A673 (cell line): Measurements from ENCODE around the gene CYB5RL. TPM values are rescaled to one million over a fixed set of nuclear protein-coding genes. Genes with fewer than 3 reads are reported as not detected.
"Not testable (repeated sequence)": the region's sequence is repeated elsewhere in the genome, so short reads cannot be mapped to it uniquely, and the experiment has no call there.

Source experiments
- BruUV-seq: library from RNA; stranded (reverse); fragments of 400-500 nt; replicated peaks from 2 replicates; lab custom pipeline; 2021; lab: Mats Ljungman, UMichigan
- CTCF ChIA-PET: fragments of 300-600 bp; sonication (Branson Sonifier 250); formaldehyde crosslinking; loops from one replicate; lab custom pipeline; 2022; ENCODE audit warnings: antibody characterized with exemption; lab: Charles Lee
- POLR2A ChIA-PET: fragments of 300-600 bp; sonication (Branson Sonifier 250); formaldehyde crosslinking; loops from one replicate; lab custom pipeline; 2022; ENCODE audit warnings: antibody characterized with exemption; ENCODE audit not compliant: low non-redundant PET; lab: Charles Lee
- DNase-seq: peaks from one replicate; pipeline ENCODE4 v3.0.0-alpha.2; 2015; ENCODE audit warnings: low spot score
- H3K27ac ChIP-seq: fragments of 200-600 bp; sonication (generic); 2 replicates; pipeline ENCODE4 v1.5.1; 2016; ENCODE audit warnings: mixed run types, low read depth, mild to moderate bottlenecking, mixed read lengths, antibody characterized with exemption, low read length; ENCODE audit not compliant: poor library complexity, severe bottlenecking
- H3K27me3 ChIP-seq: fragments of 200-600 bp; sonication (generic); replicated peaks from 2 replicates; pipeline ENCODE4 v1.6.1; 2017; ENCODE audit warnings: mixed run types, low read depth, mild to moderate bottlenecking, mixed read lengths, antibody characterized with exemption, low read length; ENCODE audit not compliant: insufficient read depth, poor library complexity
- H3K36me3 ChIP-seq: fragments of 200-600 bp; sonication (generic); 2 replicates; pipeline ENCODE4 v1.6.1; 2016; ENCODE audit warnings: mixed run types, mild to moderate bottlenecking, mixed read lengths, antibody characterized with exemption, low read length; ENCODE audit not compliant: insufficient read depth, poor library complexity, severe bottlenecking
- H3K4me1 ChIP-seq: fragments of 200-600 bp; sonication (generic); 2 replicates; pipeline ENCODE4 v1.6.1; 2017; ENCODE audit warnings: mixed run types, mild to moderate bottlenecking, mixed read lengths, antibody characterized with exemption, low read length; ENCODE audit not compliant: insufficient read depth, poor library complexity, severe bottlenecking
- H3K4me3 ChIP-seq: fragments of 200-600 bp; sonication (generic); 2 replicates; pipeline ENCODE4 v1.5.1; 2016; ENCODE audit warnings: low read depth, mixed run types, mild to moderate bottlenecking, mixed read lengths, low read length; ENCODE audit not compliant: poor library complexity, severe bottlenecking
- H3K9me3 ChIP-seq: fragments of 200-600 bp; sonication (generic); 2 replicates; pipeline ENCODE4 v1.6.1; 2016; ENCODE audit warnings: mixed run types, low read depth, mild to moderate bottlenecking, mixed read lengths, antibody characterized with exemption, low read length; ENCODE audit not compliant: poor library complexity, severe bottlenecking
- CTCF ChIP-seq: fragments of 300-800, 200-600 bp; sonication (generic); conservative IDR thresholded peaks from 2 replicates; pipeline ENCODE4 v1.5.1; 2017; ENCODE audit warnings: low read depth, mild to moderate bottlenecking, antibody characterized with exemption, low read length, moderate library complexity, mixed read lengths
- EZH2 ChIP-seq: fragments of 200-600 bp; sonication (generic); IDR thresholded peaks from 2 replicates; pipeline ENCODE4 v1.6.1; 2017; ENCODE audit warnings: borderline replicate concordance, low read depth, mild to moderate bottlenecking, mixed read lengths, antibody characterized with exemption, low read length; ENCODE audit not compliant: poor library complexity, severe bottlenecking
- intact Hi-C: fragments of 100-400 bp; cut with micrococcal nuclease; formaldehyde crosslinking; loops from one replicate; pipeline ENCODE4 v1.10.0; 2022; ENCODE audit not compliant: unreplicated experiment
- total RNA-seq: library from RNA; stranded (reverse); gene quantifications from 2 replicates; pipeline ENCODE4 v1.2.3, GENCODE V29; 2021

The CYB5RL gene
- total RNA-seq, 1 experiment from 2014 or later: 8.4 TPM

- H3K9me3 ChIP-seq: no peaks in the 10 kb centered on the region
- H3K36me3 ChIP-seq: no peaks in the 10 kb centered on the region
- CTCF ChIA-PET: no interaction called here
- H3K27me3 ChIP-seq: no peaks in the 10 kb centered on the region
- no peak overlapping the region for H3K4me3 ChIP-seq
- H3K27ac ChIP-seq: no peak overlapping the region
- no peak for TF ChIP-seq CTCF
- no peak for TF ChIP-seq EZH2
- no peaks in the 10 kb centered on the region for H3K4me1 ChIP-seq
- DNase-seq: no peak
- BruUV-seq: no TSS peak
- POLR2A ChIA-PET: no interaction called here
- intact Hi-C loops: no loop called here
Measured at GRCh38 chr1:54168206-54168965, 31.4 kb downstream of the CYB5RL start.

GRCh38 chr1:54167422-54168139 lies 32.2 kb downstream of the CYB5RL start:
- CTCF ChIA-PET: no interaction called here
- no peak for TF ChIP-seq CTCF
- no peak for TF ChIP-seq EZH2
- POLR2A ChIA-PET: no interaction called here
- no peak for DNase-seq
- no peaks in the 10 kb centered on the region for H3K27me3 ChIP-seq
- H3K36me3 ChIP-seq: no peaks in the 10 kb centered on the region
- no peaks in the 10 kb centered on the region for H3K4me1 ChIP-seq
- no peak overlapping the region for H3K27ac ChIP-seq
- H3K9me3 ChIP-seq: no peaks in the 10 kb centered on the region
- BruUV-seq: no TSS peak
- intact Hi-C loops: no loop called here
- no peak overlapping the region for H3K4me3 ChIP-seq

GRCh38 chr1:54166357-54166756 lies 33.5 kb downstream of the CYB5RL start:
- intact Hi-C loops, H3K27me3 ChIP-seq, CTCF ChIA-PET, POLR2A ChIA-PET, H3K27ac ChIP-seq, H3K9me3 ChIP-seq, H3K4me3 ChIP-seq, BruUV-seq, H3K4me1 ChIP-seq, H3K36me3 ChIP-seq, DNase-seq: not testable (repeated sequence)
